Activated T-cell treated with anti-CD3 and anti-CD28 coated beads, Interleukin-2, amount 50 U/mL, for 1 hour (primary cell): ENCODE data around the gene SMIM23.
"Not testable (repeated sequence)": the region's sequence is repeated elsewhere in the genome, so short reads cannot be mapped to it uniquely, and the experiment has no call there.

Experiments
- DNase-seq: peaks from one replicate; pipeline ENCODE4 v3.0.0-alpha.2; 2020

SMIM23 gene

DNA sequence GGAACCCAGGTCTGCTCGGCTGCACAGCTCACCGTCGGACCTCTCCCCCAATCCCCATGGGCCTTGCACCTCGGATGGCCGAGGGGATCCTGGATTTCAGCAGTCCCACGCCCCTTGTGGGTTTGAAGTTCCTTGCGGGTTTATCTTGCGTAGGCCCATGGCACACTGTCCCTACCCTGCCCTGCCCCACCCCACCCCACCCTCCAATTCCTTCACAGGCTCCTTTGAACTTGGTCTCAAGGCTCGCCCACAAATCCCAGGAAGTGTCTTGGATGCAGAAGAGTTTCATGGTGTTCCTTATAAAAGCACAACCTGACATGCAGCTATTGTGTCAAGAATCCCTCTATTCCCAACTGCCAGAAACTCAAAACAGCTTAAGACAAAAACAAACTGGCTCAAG, 11.2 kb upstream of the SMIM23 start:
- no peak for DNase-seq

DNA sequence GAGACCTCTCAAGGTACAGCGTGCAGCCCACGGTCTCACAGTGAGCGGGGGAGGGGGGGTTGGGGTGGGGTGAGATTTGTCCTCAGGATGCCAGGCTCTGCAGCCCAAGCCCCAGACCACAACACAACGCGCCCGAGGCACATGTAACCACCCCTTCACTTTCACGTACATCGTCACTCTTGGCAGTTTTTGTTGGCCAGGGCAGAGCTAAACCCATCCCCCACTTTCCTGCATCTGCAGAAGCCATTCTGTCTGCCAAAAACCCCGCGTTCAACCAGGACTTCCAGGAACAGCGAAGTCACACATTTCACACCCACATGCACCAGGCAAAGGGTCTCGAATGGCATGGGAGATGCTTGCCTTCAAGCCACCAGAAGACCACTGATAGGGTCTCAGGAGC, 9.4 kb upstream of the SMIM23 start:
- DNase-seq, result no peak

DNA sequence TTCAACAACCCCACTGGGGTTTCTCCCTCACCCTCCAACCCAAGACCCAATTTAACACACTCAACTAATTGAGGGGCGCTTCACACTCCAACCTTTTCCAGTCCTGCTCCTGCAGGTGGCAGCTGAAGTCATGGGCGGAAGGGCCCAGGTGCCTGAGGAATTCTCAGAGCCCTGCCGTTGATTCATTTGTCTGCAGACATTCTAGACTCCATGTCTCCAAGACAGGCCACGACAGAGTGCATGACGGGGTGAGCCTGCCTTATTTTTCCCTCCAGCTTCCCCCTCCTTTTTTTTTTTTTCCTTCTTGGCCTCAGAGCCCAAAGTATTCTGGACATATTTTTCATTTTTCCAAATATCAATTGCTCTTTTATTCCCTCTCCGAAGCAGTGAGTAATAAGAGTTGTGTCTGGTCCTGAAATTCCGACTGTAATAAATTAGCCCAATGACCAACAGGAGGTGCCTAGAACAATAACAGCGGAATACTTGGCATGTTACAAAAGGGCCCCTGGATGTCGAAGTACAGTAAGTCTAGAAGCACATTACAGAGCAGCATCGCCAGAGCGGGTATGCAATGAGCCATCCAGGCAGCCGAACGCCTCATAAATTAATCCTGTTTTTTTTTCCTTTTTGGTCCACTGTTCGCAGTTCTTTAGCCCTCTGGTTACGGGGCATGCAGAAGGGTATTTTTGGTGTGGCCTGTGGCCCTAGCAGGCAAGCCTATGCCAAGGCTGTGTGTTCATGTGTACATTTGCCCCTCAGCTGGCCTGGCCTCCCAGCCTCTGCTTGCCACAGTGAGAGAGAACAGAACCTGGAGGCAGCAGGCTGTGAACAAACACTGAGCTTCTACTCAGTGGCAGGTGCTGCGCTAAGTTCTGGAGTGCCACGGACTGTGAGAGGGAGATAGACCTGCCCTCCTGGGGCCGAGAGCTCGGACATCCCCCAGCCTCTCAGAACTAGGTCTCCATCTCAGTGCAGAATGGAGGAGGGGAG, 8.6 kb upstream of the SMIM23 start:
- no peak for DNase-seq

DNA sequence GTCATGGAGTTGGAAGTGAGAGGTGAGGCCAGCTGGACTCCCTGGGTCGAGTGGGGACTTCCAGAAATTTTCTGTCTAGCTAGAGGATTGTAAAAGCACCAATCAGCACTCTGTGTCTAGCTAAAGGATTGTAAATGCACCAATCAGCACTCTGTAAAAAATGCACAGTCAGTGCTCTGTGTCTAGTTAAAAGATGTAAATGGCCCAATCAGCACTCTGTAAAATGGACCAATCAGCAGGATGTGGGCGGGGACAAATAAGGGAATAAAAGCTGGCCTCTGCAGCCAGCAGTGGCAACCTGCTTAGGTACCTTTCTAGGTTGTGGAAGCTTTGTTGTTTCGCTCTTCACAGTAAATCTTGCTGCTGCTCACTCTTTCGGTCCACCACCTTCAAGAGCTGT, 3.9 kb upstream of the SMIM23 start:
- DNase-seq, result not testable (repeated sequence)

DNA sequence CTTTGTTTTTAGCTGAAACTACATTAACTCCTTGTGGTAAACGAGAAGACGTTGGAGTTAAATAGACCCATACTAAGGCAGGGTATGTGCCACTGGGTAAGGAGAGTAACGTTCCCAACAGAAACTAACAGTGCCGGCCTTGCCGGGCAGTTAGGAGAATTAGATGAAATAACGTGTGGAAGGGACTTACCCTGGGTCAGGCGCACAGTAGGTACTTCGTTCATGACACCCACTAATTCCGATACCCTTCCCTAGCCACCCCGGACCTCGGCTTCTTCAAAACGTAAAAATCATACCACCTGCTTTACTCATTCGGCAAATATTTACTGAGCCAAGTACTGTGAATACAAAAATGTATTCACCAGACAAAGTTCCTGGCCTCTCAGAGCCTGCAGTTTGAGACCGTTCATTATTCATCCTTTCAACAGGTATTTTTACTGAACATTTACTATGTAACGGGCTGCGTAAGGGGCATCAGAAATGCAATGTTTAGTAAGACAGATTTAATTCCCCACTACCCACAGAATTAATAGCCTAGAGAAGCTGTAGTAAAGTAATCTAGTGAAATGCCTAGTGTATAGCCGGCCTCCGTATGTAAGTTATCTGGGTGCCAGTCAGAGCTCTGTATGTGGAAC, 3.2 kb upstream of the SMIM23 start:
- DNase-seq, result no peak

DNA sequence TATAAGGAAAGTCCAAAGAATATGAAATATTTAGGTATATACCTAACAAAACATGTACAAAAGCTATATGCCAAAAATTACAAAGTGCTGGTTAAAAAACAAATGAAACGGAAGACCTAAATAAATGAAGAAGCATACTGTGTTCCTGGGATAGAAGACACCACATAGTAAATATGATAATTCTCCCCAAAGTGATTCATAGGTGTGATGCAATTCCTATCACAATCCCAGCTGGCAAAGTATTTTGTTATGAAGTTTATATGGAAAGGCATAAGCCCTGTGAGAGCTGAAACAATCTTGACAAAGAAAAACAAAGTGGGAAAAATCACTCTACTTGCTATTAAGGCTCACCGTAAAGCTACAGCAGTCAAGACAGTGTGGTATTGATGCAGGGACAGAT, 2.6 kb upstream of the SMIM23 start:
- DNase-seq, result no peak

DNA sequence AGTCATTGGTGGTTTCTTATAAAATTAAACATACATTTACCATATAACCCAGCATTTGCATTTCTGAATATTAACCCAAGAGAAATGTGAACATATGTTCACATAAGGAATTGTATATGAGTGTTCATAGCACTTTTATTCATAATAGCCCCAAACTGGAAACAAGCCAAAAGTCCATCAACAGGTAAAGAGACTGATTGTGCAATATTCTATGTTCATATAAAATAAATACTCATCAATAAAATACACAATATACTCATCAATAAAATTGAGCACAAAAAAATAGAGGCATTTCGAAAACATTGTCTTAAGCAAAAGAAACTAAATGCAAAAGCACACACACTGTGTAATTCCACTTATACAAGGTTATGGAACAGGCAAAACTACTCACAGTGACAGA, 3.7 kb downstream of the SMIM23 start:
- no peak for DNase-seq

DNA sequence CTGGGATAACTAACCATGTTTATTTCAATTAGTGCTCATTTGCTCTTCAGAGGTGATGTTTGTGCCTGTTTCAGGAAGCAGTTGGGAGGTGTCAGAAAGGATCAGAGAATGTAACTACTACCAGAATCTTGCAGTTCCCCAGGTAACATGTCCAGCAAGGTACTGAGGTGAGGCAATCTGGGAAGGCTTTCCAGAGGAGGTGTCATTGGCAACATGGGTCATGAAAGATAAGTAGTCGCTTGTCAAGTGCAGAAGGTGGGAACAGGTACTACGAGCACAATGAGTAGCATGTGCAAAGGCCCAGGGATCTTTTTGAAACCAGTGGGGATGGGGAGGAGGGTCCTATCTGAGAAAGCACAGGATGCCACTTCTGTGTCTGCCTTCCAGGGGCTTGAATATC, 4.8 kb downstream of the SMIM23 start:
- DNase-seq, result no peak

DNA sequence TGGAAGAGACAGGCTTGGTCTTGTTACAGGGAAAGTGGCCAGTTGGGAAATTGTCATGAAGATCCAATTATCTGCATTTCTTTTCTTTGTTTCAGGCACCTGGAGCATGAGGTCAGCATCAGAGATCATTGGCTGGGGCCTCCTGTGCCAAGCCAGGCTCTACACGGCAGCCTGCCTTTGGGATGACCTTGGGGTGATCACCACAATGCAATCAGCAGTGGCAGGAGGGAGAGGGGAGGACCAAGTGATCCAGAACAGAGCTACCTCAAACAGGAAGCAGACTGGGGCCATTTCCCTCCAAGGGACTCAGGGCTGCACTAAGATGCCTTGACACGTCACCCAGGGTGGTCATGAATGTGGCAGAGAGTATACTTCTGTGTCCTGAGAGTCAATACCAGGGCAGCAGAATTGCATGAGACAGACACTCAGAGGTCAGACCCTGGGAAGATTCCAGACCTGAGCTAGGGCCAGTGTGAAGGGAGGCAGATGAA, 8.9 kb downstream of the SMIM23 start:
- no peak for DNase-seq

DNA sequence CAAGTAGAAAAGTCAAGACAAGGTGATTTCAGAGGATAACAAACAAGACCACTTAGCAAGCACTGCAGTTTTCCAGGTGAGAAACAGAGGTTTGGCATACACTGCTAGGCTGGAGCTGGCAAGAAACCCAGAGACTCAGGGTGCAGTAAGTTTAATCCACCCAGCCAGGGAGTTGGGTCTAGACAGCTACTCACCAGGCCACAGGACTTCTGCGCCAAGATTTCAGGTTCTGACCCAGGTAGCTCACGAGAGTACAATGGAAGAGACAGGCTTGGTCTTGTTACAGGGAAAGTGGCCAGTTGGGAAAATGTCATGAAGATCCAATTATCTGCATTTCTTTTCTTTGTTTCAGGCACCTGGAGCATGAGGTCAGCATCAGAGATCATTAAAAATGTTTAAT, 9.8 kb downstream of the SMIM23 start:
- no peak for DNase-seq

DNA sequence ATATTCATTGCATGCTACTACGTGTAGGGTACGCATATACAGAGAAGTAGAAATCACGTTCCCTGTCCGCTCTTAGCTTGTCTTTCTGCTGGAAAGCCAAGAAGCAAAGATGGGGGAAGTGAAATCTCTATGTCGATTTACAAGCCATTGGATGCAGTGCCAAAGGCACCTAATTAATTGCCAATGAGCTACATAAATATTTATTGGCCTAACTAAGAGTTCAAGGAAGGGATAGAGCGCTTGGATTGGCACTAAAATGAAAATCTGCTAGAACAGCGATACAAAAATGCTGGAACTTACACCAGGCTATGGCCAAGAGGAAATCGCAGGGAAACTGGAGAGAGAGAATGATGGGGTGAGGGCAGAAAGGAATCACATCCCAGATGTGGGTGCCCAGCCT, 10.8 kb downstream of the SMIM23 start:
- no peak for DNase-seq

DNA sequence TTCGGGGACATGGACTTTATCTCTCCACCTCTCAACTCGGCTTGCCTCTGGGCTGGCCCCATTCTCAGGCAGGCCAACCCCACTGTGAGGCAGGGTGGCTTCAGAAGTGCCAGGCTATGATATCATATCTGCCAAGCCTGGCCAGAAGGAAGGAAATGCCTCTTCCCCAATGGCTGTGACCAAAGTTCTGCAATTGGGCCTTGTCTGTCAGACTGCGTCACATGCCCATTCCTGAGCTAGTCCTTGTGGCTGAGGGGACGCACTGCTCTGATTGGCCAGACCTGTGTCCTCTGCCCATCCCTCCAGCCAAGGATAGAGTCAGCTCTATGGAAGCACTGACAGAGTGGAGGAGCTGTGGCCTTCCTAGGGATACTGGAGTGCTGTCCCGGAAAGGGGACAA, 11.9 kb downstream of the SMIM23 start:
- DNase-seq, result no peak

DNA sequence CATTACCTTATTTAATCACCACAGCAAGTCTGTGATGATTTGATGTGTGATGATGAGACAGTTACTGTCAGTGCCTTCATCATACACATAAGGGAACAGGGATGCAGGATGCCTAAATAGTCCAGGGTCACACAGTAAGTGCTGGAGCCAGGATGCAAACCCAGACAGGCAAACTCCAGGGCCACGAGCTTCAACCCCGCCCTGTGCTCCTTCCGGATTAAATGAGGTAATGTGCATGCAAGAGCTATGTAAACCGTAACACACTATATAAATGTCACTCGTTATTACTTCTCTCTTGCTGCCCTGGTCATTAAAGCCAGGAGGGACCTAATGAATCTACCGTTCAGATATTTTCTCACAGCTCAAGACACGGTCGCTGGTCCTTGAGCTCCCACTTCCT, 12.8 kb downstream of the SMIM23 start:
- no peak for DNase-seq

DNA sequence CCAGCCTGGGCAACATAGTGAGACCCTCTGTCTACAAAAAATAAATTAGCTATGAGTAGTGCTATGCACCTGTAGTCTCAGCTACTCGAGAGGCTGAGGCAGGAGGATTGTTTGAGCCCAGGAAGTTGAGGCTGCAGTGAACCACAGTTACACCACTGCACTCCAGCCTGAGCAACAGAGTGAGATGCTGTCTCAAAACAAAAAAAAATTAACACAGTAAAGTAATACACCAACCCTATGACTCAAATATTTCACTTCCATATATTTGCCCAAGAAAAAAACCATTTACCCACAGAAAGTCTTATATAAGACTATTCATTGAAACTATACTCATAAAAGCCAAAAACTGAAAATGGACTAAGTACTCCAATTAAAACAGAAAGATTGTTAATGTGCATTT, 16.2 kb downstream of the SMIM23 start:
- no peak for DNase-seq

DNA sequence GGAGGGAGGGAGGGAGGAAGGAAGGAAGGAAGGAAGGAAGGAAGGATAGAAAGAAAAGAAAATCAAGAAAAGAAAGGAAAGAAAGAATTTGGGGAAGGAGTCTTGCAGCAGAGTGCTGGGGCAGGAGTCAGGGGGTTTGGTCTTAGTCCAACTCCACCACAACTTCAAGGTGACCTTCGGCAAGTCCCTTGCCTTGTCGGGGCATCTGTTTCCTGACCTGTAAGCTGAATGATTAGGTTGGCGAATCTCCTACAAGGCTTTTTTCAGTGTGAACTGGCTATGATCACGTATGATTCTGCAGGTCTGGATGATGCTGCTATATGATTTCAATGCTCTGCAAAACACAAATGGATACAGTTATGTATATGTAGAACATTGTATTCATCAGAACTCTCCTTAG, 20.1 kb downstream of the SMIM23 start:
- no peak for DNase-seq

DNA sequence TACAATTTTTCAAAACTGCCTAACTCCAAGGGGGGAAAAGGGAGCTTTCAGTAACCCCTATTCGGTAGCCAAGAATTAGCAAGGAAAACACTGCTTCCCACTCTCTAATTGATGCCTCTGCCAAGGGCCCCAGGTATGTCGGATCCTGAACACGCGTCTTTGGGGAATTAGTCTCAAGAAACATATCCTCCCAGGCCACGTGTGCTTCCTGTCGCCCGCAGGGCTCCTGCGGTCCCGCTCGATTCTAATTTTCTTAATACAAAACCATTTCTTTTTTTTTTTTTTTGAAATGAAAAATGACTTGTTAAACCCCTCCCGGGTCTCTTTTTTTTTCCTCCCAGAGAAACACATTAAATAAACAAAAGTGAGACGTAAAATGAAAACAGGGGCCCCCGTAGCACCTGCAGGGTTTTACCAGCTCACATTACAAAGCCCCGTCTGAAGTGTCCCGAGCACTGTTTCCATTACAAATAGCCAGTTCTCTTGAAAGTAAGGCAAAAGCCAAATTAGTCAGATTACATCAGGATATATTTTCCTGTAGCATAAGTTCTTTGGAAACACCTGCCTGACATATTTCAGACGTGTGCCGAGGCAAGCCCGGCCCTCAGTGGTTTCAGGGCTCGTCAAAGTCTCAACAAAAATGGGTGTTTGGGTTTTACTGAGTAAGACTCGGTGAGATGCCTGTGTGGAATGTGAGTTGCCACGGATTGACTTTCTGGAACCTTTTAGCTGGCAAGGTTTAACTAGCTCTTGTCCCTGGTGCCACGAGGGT, 21.5 kb downstream of the SMIM23 start:
- DNase-seq, result no peak

DNA sequence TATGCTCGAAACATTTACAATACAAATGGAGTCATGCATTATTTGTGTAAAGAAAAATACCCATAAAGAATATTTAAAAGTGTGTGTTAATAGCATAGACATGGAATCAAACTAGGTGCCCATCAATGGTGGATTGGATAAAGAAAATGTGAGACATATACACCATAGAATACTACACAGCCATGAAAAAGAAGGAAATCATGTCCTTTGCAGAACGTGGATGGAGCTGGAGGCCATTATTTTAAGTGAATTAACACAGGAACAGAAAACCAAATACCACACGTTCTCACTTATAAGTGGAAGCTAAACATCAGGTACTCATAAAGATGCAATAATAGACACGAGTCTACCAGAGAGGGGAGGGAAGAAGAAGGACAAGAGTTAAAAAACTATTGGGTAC, 22.8 kb downstream of the SMIM23 start:
- DNase-seq, result no peak

DNA sequence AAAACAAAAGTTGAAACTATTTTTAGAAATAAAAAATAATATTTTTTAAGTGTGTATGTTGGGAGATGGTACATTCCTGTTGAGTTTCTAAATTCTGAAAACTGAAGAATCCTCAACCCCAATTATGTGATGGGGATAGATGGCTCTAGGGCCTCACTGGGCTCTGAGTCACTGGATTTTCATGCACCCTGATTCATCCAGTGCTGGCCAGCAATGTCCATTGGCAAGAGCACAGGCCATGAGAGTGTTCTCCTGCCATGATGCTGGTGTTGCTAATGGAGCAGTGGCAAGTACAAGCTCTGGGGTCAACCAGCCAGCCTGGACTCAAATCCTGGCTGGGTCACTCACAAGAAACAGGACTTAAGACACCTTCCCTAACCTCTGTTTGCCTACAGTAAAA, 23.3 kb downstream of the SMIM23 start:
- no peak for DNase-seq

DNA sequence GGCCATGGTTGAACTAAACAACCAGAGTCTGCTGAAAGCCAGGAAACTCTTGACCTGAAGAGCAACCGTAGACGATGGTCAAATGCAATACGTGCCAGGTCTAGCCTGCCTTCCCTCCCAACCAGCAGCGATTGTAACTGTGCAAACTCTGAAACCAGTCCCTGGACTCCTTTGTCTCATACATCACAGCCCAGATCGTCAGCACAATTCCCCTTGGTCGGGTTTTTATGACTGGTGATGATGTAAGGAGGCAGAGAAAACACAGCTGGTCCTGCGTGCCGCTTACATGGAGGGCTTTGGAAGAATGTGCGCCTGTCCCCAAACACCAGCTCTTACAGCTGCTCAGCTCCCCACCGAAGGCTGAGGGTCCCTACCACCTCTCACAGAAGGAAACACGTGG, 24.6 kb downstream of the SMIM23 start:
- DNase-seq, result no peak

DNA sequence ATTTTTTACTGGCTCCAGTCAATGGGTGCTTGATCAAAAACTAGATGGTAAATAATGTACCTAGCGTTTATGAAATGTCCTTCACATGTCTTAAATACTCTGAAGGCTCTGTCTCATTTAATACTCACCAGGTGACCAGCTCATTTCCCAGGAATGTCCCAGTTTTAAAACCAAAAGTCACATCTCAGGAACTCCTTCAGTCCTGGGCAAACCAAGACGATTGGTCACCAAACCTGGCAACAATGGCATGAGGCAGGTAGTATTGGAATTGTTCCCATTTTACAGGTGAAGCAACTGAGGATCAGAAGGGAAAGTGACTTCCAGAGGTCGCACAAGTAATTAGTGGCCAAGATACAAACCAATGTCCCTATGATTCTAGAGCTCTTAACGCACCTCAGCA, 27.7 kb downstream of the SMIM23 start:
- DNase-seq, result no peak

DNA sequence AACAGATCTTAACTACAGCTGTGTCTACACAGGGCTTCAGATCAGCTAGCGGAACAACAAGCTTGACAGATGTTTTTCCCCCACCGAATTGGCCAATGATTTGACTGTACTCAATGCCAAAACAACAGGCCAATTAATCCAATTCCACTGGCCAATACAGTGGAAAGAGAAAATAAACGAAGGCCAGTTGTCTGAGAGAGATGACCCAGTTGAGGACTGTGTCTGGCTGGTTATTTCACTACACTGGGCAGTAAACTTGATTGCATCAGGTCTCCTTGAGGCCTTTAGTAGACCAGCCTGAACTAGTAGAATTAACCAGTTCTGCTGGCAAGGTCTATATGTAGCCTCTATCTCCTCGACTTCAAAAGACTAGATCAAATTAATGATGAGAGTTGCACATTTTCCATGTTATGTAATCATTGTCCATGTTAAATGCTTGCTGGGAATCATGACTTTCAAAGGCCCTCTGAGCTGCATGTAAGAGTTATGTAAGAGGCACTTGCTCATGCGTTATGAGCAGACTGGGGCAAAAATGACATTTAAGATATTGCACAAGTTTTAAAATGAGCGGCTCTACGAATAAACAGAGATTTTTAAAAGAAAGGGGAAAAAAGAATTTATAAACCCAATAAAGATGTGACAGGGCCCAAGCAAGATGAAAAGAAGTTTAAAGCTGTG, 28.3 kb downstream of the SMIM23 start:
- DNase-seq, result no peak

DNA sequence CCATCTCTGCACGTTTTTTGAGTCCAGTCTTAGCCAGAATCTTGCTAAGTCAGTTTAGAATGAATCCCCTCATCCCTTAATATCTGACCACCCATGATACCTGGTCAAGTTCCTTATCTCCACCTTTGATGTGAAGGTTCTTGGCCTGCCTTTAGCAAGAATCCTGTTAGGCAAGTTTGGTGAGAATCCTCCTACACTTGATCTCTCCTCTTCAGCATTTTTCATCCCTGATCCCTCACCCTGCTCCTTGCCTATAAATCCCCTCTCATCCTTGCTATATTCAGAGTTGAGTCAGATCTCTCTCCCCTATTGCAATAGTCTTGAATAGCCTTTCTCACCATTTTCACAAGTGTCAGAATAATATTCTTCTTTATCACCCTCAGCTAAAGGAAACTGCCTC, 31.0 kb downstream of the SMIM23 start:
- DNase-seq, result no peak

DNA sequence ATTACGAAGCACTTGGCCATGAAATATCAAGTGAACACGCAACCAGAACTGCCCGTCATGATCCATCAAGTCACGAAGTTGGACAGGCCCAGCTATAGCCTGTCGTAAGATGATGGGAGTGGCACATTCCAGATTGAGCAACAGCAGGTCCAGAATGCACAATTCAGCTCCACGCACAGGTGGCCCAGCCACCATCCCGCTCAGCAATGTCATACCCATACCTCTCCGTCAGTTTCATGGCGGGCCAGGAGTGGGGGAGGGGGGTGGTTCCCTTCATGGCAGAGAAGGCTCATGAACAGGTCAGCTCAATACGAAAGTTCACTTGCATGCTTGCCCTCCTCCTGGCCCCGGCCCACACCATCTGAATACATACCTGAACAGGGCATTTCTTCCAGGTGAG, 34.9 kb downstream of the SMIM23 start:
- no peak for DNase-seq
